NCI-H2029 (cell line): ENCODE results near the gene TECPR2.
A peak's percentile ranks its signal among the peaks of the same experiment; 100 is the strongest.

Experiments
- DNase-seq: peaks from one replicate; lab custom pipeline; 2025; lab: John Stamatoyannopoulos, UW

The TECPR2 gene

GRCh38 chr14:102374264-102374663, 11.5 kb downstream of the TECPR2 start:
- DNase-seq: no peak

- DNase-seq: no peak
Observed at GRCh38 chr14:102375119-102375518, 12.4 kb downstream of the TECPR2 start.

- DNase-seq: no peak
Observed at GRCh38 chr14:102377696-102378095, 15.0 kb downstream of the TECPR2 start.

- no peak for DNase-seq
Observed at GRCh38 chr14:102378830-102379229, 16.1 kb downstream of the TECPR2 start.

GRCh38 chr14:102387086-102387485, 24.3 kb downstream of the TECPR2 start:
- DNase-seq: no peak

- DNase-seq: no peak
Observed at GRCh38 chr14:102389246-102389645, 26.5 kb downstream of the TECPR2 start.

- DNase-seq: no peak
Observed at GRCh38 chr14:102390064-102390855, 27.5 kb downstream of the TECPR2 start.

GRCh38 chr14:102392506-102392905, 29.8 kb downstream of the TECPR2 start:
- DNase-seq: no peak

- DNase-seq: no peak
Observed at GRCh38 chr14:102394717-102395375, 32.1 kb downstream of the TECPR2 start.

GRCh38 chr14:102396521-102396920, 33.8 kb downstream of the TECPR2 start:
- no peak for DNase-seq

GRCh38 chr14:102403028-102403427, 40.3 kb downstream of the TECPR2 start:
- no peak for DNase-seq

- DNase-seq: no peak
Observed at GRCh38 chr14:102407258-102407657, 44.5 kb downstream of the TECPR2 start.

- peak; percentile 36 for DNase-seq
Observed at GRCh38 chr14:102408724-102409123, 46.0 kb downstream of the TECPR2 start.

- no peak for DNase-seq
Observed at GRCh38 chr14:102415671-102416070, 52.9 kb downstream of the TECPR2 start.

- no peak for DNase-seq
Observed at GRCh38 chr14:102417001-102417431, 54.3 kb downstream of the TECPR2 start.

- DNase-seq: no peak
Observed at GRCh38 chr14:102417646-102418045, 54.9 kb downstream of the TECPR2 start.

GRCh38 chr14:102418169-102418852, 55.6 kb downstream of the TECPR2 start:
- DNase-seq: no peak

GRCh38 chr14:102418853-102419240, 56.1 kb downstream of the TECPR2 start:
- no peak for DNase-seq

GRCh38 chr14:102419276-102419675, 56.5 kb downstream of the TECPR2 start:
- DNase-seq: no peak

- DNase-seq: no peak
Observed at GRCh38 chr14:102419716-102420115, 57.0 kb downstream of the TECPR2 start.

GRCh38 chr14:102421411-102422057, 58.8 kb downstream of the TECPR2 start:
- no peak for DNase-seq

- DNase-seq: no peak
Observed at GRCh38 chr14:102424520-102424919, 61.8 kb downstream of the TECPR2 start.
